Stimulated activated CD8-positive, alpha-beta memory T cell treated with anti-CD3 and anti-CD28 coated beads, Interleukin-4, amount 100 ng/mL, for 1 hour (primary cell): ENCODE measurements around the gene GPR84.
"Not testable (repeated sequence)": the region's sequence is repeated elsewhere in the genome, so short reads cannot be mapped to it uniquely, and the experiment has no call there.

Source experiments
- DNase-seq, 2 donors: peaks; one replicate each; pipeline ENCODE4 v3.0.0-alpha.2; 2020; ENCODE audit warnings: low read depth in 2 of 2, low spot score in 1 of 2

GPR84 gene

GRCh38 chr12:54356951-54357356 is 7.3 kb downstream of the GPR84 start:
- no peak for DNase-seq

GRCh38 chr12:54356228-54356627 is 8.1 kb downstream of the GPR84 start:
- DNase-seq: no peak

- no peak for DNase-seq
Measured at GRCh38 chr12:54355104-54355815, 9.0 kb downstream of the GPR84 start.

- not testable (repeated sequence) for DNase-seq
Measured at GRCh38 chr12:54354271-54354670, 10.0 kb downstream of the GPR84 start.

GRCh38 chr12:54352891-54353874 is 11.1 kb downstream of the GPR84 start:
- no peak for DNase-seq

GRCh38 chr12:54352022-54352531 is 12.2 kb downstream of the GPR84 start:
- no peak for DNase-seq

- DNase-seq: no peak
Measured at GRCh38 chr12:54351341-54351740, 12.9 kb downstream of the GPR84 start.

GRCh38 chr12:54350743-54351142 is 13.5 kb downstream of the GPR84 start:
- no peak for DNase-seq

GRCh38 chr12:54349679-54350078 is 14.6 kb downstream of the GPR84 start:
- DNase-seq: no peak

- DNase-seq: no peak
Measured at GRCh38 chr12:54349036-54349435, 15.2 kb downstream of the GPR84 start.

- no peak for DNase-seq
Measured at GRCh38 chr12:54341378-54342300, 22.6 kb downstream of the GPR84 start.

- DNase-seq: no peak
Measured at GRCh38 chr12:54340846-54341245, 23.4 kb downstream of the GPR84 start.

GRCh38 chr12:54338698-54339296 is 25.5 kb downstream of the GPR84 start:
- no peak for DNase-seq

GRCh38 chr12:54337854-54338650 is 26.2 kb downstream of the GPR84 start:
- no peak for DNase-seq

- DNase-seq: no peak
Measured at GRCh38 chr12:54337280-54337842, 26.9 kb downstream of the GPR84 start.

GRCh38 chr12:54333420-54334034 is 30.8 kb downstream of the GPR84 start:
- no peak for DNase-seq

- DNase-seq: no peak
Measured at GRCh38 chr12:54331461-54331860, 32.8 kb downstream of the GPR84 start.

- no peak for DNase-seq
Measured at GRCh38 chr12:54330442-54330841, 33.8 kb downstream of the GPR84 start.

GRCh38 chr12:54329759-54330158 is 34.5 kb downstream of the GPR84 start:
- DNase-seq: no peak
